Inflammatory macrophage treated with lipopolysaccharide for 4 hours (primary cell): ENCODE measurements around the gene PSG3.
"Not testable (repeated sequence)": the region's sequence is repeated elsewhere in the genome, so short reads cannot be mapped to it uniquely, and the experiment has no call there.

ENCODE experiments used
- DNase-seq: peaks from one replicate; pipeline ENCODE4 v3.0.0-alpha.2; 2020

PSG3 gene

DNA sequence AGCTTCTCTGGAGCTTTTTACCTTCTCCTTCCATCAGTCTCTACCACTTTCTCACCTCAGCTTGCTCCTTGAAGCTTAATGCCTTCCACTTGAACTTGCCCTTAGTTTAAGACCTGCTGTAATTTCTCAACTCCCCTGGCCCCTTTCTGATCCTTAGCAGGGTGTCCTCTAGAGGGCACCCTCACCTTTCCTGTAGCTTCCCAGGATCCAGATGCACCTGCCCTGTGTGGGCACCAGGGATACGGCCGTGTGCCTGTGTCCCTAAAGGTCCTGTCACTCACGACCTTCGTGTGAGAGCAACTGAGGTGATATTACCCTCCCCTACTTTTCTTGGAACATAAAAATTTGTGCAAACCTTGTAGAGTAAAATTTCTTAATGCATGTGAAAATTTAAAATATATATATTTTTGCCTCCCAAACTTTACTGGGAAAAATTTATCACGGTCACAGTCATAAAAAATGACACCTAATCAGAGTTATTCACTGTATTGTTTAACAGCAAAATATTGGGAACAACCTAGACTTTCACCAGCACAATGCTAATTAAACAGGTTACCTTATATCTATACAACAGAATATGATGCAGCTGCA, 46.4 kb downstream of the PSG3 start:
- DNase-seq = peak; percentile 1

DNA sequence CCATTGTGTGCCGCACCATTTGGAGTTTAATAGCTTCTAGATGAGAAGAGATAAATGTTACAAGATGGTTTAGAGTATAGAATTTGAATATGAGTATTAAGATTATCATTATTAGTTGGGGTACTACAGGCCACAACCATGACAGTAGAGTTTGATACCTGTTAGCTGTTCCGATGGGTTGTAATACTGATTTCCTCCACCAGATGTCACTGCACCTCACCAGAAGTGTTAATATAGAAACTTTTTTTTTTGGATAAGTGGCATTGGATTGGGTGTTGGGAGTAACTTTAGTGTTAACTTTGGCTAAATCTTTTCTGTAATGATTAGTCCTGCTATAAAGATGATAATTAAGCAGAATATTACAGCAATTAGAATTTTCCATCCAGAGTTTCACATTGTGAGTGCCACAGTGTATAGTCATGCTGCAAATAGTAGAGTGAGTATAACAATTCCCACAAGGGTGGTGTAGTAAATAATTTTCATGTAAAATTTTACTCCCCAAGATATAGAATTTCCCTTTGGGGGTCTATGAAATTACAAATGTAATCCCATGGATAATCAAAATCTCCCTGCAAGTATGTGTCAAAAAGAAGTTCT, 56.3 kb downstream of the PSG3 start:
- peak; percentile 20 for DNase-seq

DNA sequence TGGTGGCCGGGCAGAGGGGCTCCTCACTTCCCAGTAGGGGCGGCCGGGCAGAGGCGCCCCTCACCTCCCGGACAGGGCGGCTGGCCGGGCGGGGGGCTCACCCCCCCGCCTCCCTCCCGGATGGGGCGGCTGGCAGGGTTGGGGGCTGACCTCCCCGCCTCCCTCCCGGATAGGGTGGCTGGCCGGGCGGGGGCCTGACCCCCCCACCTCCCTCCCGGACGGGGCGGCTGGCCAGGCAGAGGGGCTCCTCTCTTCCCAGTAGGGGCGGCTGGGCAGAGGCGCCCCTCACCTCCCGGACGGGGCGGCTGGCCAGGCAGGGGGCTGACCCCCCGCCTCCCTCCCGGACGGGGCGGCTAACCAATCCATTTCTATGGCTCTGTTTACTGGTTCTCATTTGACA, 64.0 kb downstream of the PSG3 start:
- DNase-seq = not testable (repeated sequence)

DNA sequence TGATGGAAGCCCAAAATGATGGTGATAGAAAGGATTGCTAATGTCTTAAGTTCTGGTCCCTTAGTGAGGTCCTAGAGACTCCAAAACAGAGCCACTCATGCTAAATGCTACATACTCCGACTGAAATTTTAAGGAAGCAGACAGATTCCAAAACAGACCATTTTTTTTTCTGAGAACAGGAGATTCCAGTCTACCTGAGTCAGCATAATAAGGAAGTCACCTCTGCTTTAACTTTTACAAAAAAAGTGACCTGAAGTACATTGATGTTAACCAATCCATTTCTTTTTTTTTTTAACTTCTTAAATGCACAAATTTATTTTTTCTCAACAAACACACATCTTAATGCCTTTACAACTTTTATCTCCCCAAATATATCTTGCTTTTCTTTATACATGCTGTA, 65.7 kb downstream of the PSG3 start:
- DNase-seq = not testable (repeated sequence)
